ENCODE measurements around the gene ADSS2. TPM values are rescaled to one million over a fixed set of nuclear protein-coding genes. Genes with fewer than 3 reads are reported as not detected.
"Not testable (repeated sequence)": the region's sequence is repeated elsewhere in the genome, so short reads cannot be mapped to it uniquely, and the experiment has no call there.

Gene ADSS2
- 10 to 100 TPM in 1 of 2 donors, 1 to 10 TPM in 1; 9.9 to 23.1 TPM for total RNA-seq

GRCh38 chr1:244451539-244451950, at the start of gene ADSS2:
Gene ADSS2 (minus strand): TSS chr1:244451909. CDS start chr1:244451817, 92 bp downstream.
- no peaks in the 10 kb centered on the region for H3K36me3 ChIP-seq (replicated peaks in 1 of 2; ENCODE audit: insufficient read depth in 1 of 2, low read depth in 2 of 2)
- H3K4me3 ChIP-seq = peak within 1 kb of the TSS; percentile 54 to 98
- peak within 1 kb of the TSS; percentile 74 to 92 (median 90) for H3K27ac ChIP-seq
- ATAC-seq (peak; percentile 20), DNase-seq (no peak)
- intact Hi-C loops (cut with DNase I) = no loop called here
- peaks cover 40% of the 10 kb centered on the region for H3K4me1 ChIP-seq
- 0% methylated on average over 43 of the region's 45 CpGs; no CpG with 5 or more reads in 1 of the 2 donors for WGBS, 2 donors
- H3K27me3 ChIP-seq = no peaks in the 10 kb centered on the region
- peaks cover 0 to 3% (median 0%) of the 10 kb centered on the region in 3 donors for H3K9me3 ChIP-seq
- TF ChIP-seq POLR2A (IDR thresholded peaks at IDR 0.05) = peak; percentile 83 to 95 (median 94)
- TF ChIP-seq CTCF (IDR thresholded peaks at IDR 0.05) = no peak

- DNase-seq; H3K27me3 ChIP-seq; H3K9me3 ChIP-seq; H3K4me3 ChIP-seq; H3K36me3 ChIP-seq (replicated peaks in 1 of 2; ENCODE audit: insufficient read depth in 1 of 2, low read depth in 2 of 2); H3K27ac ChIP-seq; intact Hi-C loops (cut with DNase I); ATAC-seq; H3K4me1 ChIP-seq: not testable (repeated sequence)
- WGBS, 2 donors = 73 to 76% methylated on average over 4 of the region's 4 CpGs
Measured at GRCh38 chr1:244500515-244500914, 48.8 kb upstream of the ADSS2 start.

GRCh38 chr1:244499484-244499883, 47.8 kb upstream of the ADSS2 start:
- ATAC-seq; H3K4me1 ChIP-seq; DNase-seq; H3K4me3 ChIP-seq; intact Hi-C loops (cut with DNase I); H3K9me3 ChIP-seq; H3K36me3 ChIP-seq (replicated peaks in 1 of 2; ENCODE audit: insufficient read depth in 1 of 2, low read depth in 2 of 2); H3K27ac ChIP-seq; H3K27me3 ChIP-seq: not testable (repeated sequence)
- WGBS, 2 donors = 75 to 83% methylated on average over 2 of the region's 2 CpGs

- no peak overlapping the region for H3K4me3 ChIP-seq
- no peak for ATAC-seq
- no peaks in the 10 kb centered on the region for H3K27me3 ChIP-seq
- TF ChIP-seq CTCF (IDR thresholded peaks at IDR 0.05) (no peak), POLR2A (IDR thresholded peaks at IDR 0.05) (no peak)
- H3K9me3 ChIP-seq = no peaks in the 10 kb centered on the region
- WGBS, 2 donors = 23 to 40% methylated on average over 1 of the region's 1 CpG
- H3K4me1 ChIP-seq = peaks cover 4% of the 10 kb centered on the region
- intact Hi-C loops (cut with DNase I) = no loop called here
- DNase-seq = no peak
- no peak overlapping the region for H3K27ac ChIP-seq
- no peaks in the 10 kb centered on the region for H3K36me3 ChIP-seq (replicated peaks in 1 of 2; ENCODE audit: insufficient read depth in 1 of 2, low read depth in 2 of 2)
Measured at GRCh38 chr1:244497805-244498204, 46.1 kb upstream of the ADSS2 start.

GRCh38 chr1:244496186-244496585, 44.5 kb upstream of the ADSS2 start:
- Histone ChIP-seq H3K36me3 (replicated peaks in 1 of 2; ENCODE audit: insufficient read depth in 1 of 2, low read depth in 2 of 2) (no peaks in the 10 kb centered on the region), H3K9me3 (no peaks in the 10 kb centered on the region), H3K27ac (no peak overlapping the region), H3K4me3 (no peak overlapping the region), H3K4me1 (peaks cover 4% of the 10 kb centered on the region), H3K27me3 (no peaks in the 10 kb centered on the region)
- intact Hi-C loops (cut with DNase I) = no loop called here
- TF ChIP-seq POLR2A (IDR thresholded peaks at IDR 0.05) (no peak), CTCF (IDR thresholded peaks at IDR 0.05) (no peak)
- DNase-seq = no peak
- no peak for ATAC-seq
- WGBS, 2 donors = 52 to 81% methylated on average over 1 of the region's 1 CpG

GRCh38 chr1:244494653-244495052, 42.9 kb upstream of the ADSS2 start:
- Histone ChIP-seq H3K27ac (no peak overlapping the region), H3K27me3 (no peaks in the 10 kb centered on the region), H3K4me1 (peaks cover 4% of the 10 kb centered on the region), H3K36me3 (replicated peaks in 1 of 2; ENCODE audit: insufficient read depth in 1 of 2, low read depth in 2 of 2) (no peaks in the 10 kb centered on the region), H3K4me3 (no peak overlapping the region), H3K9me3 (no peaks in the 10 kb centered on the region)
- no peak for ATAC-seq
- TF ChIP-seq POLR2A (IDR thresholded peaks at IDR 0.05) = no peak
- no peak for TF ChIP-seq CTCF (IDR thresholded peaks at IDR 0.05)
- intact Hi-C loops (cut with DNase I) = no loop called here
- no peak for DNase-seq
- WGBS, 2 donors = 95 to 96% methylated on average over 2 of the region's 2 CpGs

- H3K4me1 ChIP-seq; H3K9me3 ChIP-seq; H3K36me3 ChIP-seq (replicated peaks in 1 of 2; ENCODE audit: insufficient read depth in 1 of 2, low read depth in 2 of 2); H3K27ac ChIP-seq; ATAC-seq; H3K4me3 ChIP-seq; H3K27me3 ChIP-seq; DNase-seq; intact Hi-C loops (cut with DNase I): not testable (repeated sequence)
- WGBS, 2 donors = 64 to 71% methylated on average over 3 of the region's 3 CpGs
Measured at GRCh38 chr1:244484971-244485370, 33.3 kb upstream of the ADSS2 start.

Measured in body of pancreas (tissue), 4 donors.